GM12874 (cell line): Measurements from ENCODE around the gene KCNIP2.

Experiments used
- CTCF ChIP-seq: IDR thresholded peaks from 2 replicates; pipeline ENCODE4 v1.5.1; 2011; ENCODE audit warnings: low read depth, mild to moderate bottlenecking, control low read depth, low read length, moderate library complexity; ENCODE audit not compliant: insufficient read depth

Gene KCNIP2

GRCh38 chr10:101843032-101844021 lies at the start of gene KCNIP2:
TSS of gene KCNIP2 (minus strand) at chr10:101843800. CDS start at chr10:101843568, 232 bp downstream.
- peak; percentile 84 for TF ChIP-seq CTCF

GRCh38 chr10:101892782-101893391 lies 49.3 kb upstream of the KCNIP2 start:
- TF ChIP-seq CTCF = no peak

GRCh38 chr10:101889256-101890210 lies 45.9 kb upstream of the KCNIP2 start:
- TF ChIP-seq CTCF = peak; percentile 80

- TF ChIP-seq CTCF = no peak
Measured at GRCh38 chr10:101888251-101888949, 44.8 kb upstream of the KCNIP2 start.

GRCh38 chr10:101887775-101888174 lies 44.2 kb upstream of the KCNIP2 start:
- no peak for TF ChIP-seq CTCF

- no peak for TF ChIP-seq CTCF
Measured at GRCh38 chr10:101886521-101887312, 43.1 kb upstream of the KCNIP2 start.
